Effector CD4-positive, alpha-beta T cell (primary cell): ENCODE results near the gene HSDL2.
"Not testable (repeated sequence)": the region's sequence is repeated elsewhere in the genome, so short reads cannot be mapped to it uniquely, and the experiment has no call there.

ENCODE experiments used
- DNase-seq: peaks from one replicate; pipeline ENCODE4 v3.0.0-alpha.2; 2020

The HSDL2 gene

GRCh38 chr9:112502175-112502946 is 122.5 kb downstream of the HSDL2 start:
- no peak for DNase-seq

- DNase-seq = no peak
Observed at GRCh38 chr9:112503170-112503569, 123.3 kb downstream of the HSDL2 start.

GRCh38 chr9:112505086-112505485 is 125.2 kb downstream of the HSDL2 start:
- DNase-seq = no peak

- DNase-seq = no peak
Observed at GRCh38 chr9:112505607-112506006, 125.7 kb downstream of the HSDL2 start.

DNA sequence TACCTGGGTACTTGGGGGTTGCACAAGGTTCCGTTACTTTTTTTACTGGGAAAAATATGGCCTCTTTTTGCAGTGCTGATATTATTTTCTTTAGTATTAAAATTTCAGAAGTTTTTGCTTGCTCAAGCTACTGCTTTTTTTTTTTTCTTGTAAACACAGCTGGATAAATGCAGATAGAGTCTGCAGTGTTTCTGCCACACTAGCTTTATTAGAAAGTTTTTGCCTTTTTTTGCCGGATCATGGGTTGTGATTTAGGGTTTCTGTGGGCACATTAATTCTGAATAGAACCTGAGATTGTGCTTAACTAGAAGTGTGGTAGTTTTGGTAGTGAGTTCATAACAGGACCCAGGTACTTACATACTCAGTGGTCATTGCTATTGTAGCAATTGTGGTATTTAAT is 126.7 kb downstream of the HSDL2 start:
- no peak for DNase-seq

- no peak for DNase-seq
Observed at GRCh38 chr9:112507001-112507680, 127.2 kb downstream of the HSDL2 start.

GRCh38 chr9:112508377-112508776 is 128.5 kb downstream of the HSDL2 start:
- DNase-seq = no peak

GRCh38 chr9:112512377-112512776 is 132.5 kb downstream of the HSDL2 start:
- DNase-seq = not testable (repeated sequence)

GRCh38 chr9:112516769-112517168 is 136.9 kb downstream of the HSDL2 start:
- DNase-seq = no peak

DNA sequence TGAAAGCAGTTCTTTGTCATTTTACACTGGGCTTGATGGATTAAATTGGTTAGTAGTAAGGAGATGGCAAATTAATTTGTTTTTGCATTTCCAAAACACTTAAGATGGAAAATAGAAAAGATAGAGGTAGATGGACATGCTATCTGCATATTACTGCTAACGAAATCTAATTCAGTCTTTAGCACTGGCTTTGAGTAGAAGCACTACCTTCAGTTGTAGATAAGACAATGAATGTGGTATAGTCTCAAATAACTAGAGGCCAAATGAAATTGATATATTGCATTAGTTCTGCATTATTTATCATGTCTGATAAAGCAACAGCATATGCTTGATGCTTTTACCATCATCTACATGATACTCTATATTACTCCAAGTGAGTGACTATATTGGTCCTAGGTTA is 140.2 kb downstream of the HSDL2 start:
- DNase-seq = no peak

DNA sequence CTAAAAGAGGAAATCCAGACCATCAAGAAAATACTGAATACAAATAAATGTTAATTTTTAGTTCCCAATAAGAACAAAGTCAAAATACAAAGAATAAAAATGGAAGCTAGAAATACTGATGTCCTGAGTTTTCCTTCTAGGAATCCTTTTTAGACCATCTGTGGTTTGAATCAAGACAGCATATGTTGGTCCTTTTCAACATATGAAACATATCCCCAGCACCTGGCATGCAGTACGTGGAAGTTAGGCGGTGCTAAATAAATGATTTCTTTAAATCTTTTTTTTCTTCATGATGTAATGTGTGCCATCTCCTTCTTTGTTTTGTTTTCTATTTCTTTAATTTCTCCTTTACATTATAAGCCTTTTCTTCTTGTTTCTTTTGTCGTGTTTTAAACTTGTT is 140.7 kb downstream of the HSDL2 start:
- DNase-seq = no peak
